Activated T-cell treated with anti-CD3 and anti-CD28 coated beads for 1 hour (primary cell): ENCODE measurements around the gene CDH2.

ENCODE experiments used
- DNase-seq: peaks from one replicate; pipeline ENCODE4 v3.0.0-alpha.2; 2020; ENCODE audit warnings: low read depth

Gene CDH2

DNA sequence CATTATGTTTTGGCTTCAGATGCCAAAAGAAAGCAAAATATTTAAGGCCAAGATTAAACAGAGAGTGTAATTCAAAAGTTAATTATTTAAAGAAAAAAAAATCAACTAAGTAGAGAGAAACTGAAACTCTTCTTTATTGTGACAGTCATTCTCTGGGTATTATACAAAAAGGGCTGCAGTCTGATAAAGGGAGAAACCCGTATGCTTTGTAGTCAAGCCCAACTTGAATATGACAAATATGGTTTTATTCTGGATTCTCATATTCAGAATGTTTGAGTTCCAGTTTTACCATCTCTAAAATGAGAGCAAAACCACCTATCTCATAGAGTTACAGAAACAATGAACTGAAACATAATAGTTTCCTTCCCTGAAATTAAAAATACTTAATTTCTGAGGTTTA, 8.2 kb downstream of the CDH2 start:
- DNase-seq = no peak

DNA sequence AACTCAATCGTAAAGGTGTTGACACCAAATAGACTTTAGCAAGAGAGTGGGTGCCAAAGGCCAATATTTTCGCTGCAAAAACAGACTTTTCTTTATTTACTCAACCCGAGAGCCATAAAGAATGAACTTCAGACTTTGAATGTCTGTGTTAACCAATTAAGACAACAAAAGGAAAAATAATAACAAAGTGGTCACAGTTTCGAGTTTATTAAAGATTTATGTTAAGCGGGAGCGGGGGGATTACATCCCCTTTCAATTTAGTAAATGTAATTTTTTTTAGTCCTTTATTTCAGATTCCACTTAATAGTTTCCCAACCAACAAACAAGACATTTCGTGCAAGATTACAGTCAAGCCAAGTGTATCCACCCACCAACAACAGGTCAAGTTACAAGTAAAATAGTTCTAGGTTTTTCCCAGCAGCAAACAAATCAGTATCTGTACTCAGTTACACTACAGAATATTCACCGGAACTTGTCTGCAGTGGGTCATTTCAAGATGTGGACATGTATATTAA, 9.0 kb downstream of the CDH2 start:
- DNase-seq = no peak

DNA sequence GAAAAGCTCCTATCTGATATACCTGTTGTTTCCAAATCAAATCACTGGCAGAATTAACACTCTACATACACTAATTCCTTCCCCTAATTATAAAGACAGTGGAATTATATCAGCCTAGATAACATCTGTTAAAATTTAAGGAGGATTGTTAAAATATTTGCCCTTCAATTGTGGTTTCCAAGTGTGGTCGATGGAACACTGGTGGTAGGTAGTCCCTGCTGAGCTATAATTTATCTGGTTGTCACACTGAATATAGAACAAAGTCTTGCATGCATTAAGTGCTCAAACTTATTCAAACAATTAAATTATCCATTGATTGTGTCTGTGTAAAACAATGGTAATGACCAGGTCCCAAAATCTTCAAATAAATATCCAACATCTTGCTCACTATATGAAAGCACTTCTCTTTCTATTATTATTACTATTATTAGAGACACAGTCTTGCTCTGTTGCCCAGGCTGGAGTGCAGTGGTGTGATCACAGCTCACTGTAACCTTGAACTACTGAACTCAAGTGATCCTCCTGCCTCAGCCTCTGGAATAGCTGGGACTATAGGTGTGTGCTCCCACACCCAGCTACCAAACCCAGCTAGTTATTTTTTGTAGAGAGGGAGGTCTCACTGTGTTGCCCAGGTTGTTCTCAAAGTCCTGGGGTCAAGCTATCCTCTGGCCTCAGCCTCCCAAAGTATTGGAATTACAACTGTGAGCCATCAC, 12.0 kb downstream of the CDH2 start:
- no peak for DNase-seq

DNA sequence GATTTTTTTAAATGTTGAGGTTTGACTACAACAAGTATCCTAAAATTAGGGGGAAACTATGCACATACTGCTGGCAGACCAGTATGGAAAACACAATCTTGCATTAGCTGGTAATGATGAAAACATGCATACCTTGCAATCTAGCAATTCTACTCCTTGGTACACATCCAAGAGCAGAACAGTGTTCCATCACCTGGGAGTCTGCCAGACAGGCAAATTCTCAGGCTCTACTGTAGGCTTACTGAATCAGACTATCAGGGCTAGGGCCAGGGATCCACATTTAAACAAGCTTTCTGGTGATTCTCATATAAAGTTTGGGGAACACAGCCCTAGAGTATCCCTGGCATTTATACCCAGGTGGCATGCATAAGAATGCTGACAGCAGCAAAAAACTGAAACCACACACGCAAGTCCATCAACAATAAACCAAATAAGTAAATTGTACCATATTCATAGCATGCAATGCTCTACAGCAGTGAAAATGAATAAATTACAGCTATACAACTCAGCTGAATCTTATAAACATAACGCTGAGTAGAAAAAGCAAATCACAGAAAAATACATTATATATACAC, 13.6 kb downstream of the CDH2 start:
- DNase-seq = no peak

DNA sequence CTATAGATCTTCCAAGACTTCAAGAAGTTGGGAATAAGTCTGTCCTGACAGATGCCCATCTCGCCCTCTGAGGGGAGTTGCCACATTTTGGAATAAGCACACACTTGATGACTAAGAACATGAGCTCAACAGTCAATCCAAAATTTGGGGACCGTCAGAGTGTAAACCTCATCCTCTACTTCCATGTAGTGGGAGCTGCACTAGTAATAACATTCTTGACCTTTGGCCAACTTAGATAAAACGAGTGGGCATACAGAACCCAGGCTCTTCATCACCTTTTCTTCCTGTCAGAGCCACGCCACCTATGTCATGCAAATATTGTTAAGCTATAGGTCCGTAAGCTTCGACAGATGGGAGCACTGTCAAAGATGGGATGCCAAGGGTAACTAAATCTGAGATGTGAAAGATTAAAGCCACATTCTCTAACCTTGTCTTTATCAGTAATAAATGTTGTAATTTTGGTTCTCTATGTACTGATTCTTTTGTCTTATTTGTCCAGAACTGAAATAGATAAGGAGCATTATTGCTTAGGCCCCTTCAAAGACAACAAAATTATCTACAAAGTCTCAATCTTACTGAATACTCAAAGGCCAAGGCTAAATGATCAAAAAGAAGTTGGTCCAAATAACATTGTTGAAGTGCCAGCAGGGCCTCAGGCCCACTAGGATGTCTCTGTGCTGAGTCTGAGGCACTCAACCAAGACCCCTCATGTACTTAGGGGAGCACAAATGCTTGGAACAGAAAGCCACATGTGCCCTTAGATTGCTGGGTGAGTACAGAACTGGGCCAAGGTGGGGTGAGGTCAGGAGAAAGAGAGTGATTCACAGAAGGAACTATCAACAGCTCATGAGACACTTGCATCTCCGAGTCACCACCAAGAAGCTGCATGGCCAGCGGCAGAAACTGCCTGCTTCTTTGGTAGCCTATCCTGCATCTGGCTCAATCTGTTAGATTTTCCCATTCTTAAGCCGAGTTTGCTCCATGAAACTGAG, 15.0 kb downstream of the CDH2 start:
- no peak for DNase-seq

DNA sequence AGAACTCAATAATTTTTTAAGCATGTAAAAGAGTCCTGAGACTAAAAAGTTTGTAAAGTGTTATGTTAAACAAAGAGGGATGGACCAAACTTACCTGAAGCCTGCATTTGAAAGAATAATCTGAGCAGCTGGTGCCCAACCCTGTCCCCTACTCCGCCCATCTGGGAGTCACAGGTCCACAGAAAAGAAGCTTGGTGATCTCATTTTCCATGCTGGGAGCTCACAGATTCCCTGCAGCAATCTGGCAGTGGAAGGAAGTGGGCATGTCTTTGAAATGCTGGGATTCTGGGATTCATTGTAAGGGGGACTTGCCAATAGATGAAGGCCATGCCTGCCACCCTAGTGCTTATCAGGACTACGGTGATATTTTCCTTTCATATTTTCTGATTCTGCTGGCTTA, 17.9 kb downstream of the CDH2 start:
- no peak for DNase-seq

DNA sequence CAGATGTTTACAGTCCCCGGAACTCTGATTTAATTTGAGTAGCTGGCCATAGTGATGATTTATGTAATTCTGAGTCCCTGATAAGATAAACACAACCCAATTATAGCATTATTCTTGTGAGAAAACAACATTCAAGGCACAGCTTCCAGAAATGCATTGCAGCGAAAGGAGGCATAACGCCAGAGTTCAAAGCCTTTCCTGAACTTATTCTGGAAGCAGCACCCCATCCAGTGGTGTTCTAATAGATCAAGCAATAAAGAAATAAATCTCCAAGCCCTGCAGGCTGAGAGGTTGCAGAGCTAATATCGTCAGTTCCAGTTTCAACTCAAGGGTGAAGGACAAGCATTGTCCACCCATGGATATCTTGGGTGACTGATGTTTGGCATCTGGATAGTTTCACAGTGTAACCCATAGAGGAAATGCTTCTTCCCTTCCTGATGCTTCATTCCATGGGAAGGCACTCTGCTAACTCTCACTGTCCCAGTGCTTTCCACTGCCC, 18.8 kb downstream of the CDH2 start:
- DNase-seq = no peak

DNA sequence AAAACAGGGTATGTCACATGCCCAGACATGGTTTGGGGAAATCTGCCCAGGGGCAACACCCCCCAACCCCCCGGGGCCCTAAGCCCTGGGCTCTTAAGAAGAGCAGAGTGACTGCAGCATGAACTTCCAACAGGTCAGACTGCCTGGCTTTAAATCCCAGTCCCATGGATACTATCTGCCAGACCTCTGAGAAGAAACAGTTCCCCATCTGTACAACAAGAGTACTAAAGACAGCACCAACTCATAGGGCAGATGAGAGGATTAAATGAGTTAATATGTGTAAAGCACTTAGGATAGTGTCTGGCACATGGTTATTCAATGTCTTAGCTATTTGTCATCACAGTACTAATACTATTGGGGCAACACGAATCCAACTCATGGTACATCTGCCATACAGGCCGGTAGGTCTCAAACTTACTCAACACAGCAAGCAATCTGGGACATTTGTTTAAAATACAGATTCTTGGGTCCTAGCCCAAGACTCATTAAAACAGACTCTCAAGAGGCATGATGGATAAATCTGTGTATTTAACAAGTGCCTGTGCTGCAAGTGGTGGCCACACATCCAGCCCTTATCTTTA, 23.4 kb downstream of the CDH2 start:
- DNase-seq = no peak

DNA sequence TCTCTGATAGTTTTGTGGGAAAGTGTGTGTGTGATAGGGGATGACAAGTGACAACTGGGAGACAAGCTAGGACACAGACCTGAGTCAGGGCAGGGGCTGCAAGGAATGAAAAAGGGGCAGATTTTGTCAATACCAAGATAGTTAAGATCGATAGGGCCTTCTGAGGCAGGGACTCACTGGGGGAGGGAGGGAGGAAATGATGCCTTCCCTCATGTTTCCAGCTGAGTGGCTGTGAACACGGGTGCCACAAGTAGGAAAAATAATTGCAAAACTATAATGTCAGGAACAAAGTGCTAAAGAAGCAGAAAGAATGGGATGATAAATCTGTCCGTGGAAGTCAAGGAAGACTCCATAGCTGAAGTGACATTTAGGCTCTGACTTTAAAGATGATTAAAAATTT, 24.2 kb downstream of the CDH2 start:
- DNase-seq = no peak

DNA sequence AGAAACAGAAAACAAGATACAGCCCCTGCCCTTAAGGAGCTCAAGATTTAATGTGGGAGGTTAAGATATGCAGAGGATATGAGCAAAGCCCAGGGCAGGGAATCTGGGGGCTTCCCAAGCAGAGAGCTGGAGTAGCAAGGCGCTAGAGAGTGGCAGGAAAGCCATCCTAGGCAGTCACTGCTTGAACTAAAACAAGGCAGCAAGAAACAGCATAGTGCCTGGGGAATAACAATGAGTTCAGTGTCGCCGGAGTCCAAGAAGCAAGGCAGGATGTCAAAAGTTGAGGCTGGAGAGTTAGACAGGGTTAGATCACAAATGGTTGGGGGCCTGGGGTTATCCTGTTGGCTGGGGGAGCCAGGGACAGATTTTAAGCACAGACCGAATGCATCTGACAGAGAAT, 24.6 kb downstream of the CDH2 start:
- DNase-seq = no peak

DNA sequence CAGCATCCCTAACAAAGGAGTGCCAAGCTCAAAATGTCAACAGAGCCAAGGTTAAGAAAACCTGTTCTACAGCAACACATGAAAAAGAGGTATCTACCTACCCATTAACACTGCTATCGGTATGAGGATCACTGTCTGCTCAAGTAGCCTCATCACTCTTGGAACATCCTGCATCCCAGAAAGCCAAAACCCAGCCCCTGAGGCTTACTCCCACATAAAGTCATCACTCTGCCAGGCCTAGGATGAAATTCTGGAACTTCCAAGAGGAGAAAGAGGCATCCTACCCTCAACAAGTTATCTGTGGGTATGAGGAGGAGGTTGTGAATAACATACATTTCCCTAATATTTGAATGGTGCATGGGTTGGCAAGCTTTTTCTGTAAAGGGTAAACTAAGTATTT, 25.5 kb downstream of the CDH2 start:
- DNase-seq = no peak

DNA sequence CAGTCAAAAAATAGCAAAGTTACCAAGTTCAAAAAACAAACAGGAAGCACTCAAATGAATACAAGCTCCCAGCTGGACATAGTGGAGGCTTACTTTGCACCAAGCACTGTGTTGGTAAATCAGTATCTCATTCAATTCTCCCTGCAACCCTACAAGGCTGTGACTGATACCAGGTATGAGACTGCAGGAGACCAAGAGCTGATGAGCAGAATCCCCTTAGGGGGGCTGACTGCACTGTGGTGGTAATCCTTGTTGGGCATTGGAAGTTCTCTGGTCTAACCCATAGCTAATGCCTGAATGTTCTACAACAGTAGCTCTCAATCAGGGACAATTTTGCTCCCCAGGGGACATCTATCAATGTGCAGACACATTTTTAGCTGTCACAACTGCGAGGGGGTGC, 26.0 kb downstream of the CDH2 start:
- no peak for DNase-seq

DNA sequence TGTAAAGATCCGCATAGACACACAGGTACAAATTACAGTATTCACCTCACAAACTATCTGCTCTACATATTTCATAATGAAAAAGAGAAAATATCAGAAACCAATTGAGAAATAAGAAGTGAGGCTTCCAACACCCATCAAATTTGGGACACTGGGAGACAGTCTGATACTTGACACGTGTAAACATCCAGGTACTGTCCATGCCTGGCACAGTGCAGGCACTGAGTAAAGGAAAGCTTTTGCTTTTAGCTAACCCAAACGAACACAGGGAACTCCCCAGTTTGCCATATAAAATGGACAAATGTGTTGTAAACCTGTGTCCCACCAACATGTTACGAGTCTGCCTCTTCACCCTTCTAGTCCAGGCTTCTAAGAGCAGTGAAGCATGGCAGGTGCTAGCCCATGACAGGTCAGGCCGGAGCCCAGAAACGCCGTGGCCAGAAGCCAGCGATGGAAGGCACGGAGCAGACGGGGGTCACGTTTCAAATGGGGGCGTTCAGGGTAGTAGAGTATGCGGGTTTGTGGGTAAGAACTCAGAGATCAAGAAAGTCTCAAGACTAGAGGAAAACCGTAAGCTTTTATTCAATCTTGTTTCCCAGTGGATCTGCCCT, 27.0 kb downstream of the CDH2 start:
- no peak for DNase-seq

DNA sequence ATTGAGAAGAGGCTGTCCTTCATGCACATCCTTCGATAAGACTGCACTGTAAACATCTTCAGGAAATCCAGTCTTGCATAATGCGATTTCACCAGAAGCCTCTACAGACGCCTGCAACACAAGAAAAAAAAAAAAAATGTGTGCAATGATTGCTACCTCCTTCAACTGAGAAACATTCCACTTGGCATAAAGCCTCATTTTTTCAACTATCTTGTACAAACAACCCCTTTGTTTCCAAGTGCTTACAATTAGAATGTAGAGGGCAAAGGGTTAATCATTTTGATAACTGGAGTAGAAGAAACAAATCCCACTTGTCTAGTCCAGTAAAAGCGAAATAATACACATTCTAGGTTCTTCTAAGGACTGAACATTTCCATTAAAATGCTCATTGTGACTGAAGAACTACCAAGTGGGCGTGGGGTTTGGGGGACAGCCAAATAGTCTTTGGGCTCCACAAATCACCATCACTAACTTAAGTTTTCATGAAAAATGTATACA, 29.2 kb downstream of the CDH2 start:
- no peak for DNase-seq

DNA sequence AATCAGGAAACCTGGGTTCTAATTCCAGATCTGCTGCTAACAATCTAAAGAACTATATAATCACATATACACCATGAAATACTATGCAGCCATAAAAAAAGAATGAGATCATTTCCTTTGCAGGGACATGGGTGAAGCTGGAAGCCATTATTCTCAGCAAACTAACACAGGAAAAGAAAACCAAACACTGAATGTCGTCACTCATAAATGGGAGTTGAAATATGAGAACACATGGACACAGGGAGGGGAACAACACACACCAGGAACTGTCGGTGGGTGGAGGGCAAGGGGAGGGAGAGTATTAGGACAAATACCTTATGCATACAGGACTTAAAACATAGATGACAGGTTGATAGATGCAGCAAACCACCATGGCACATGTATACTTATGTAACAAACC, 33.2 kb downstream of the CDH2 start:
- DNase-seq = no peak

DNA sequence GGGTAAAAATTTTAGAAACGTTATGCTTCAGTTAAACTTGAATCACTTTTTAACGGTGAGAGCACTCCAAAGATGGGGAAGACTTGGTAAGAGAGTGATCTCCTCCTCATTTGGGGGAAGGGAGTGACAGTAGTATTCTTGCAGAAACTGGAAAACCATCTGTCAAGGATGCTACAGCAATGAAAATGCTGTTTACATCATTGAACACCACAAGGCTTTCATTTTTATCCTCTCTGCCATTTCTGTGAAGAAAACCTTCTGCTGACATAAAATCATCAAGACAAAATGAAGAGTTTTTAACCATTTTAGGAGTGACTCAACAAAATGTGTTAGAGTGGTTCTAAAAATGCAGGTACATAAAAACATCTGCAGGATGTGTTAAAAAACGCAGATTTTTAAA, 38.1 kb downstream of the CDH2 start:
- no peak for DNase-seq

DNA sequence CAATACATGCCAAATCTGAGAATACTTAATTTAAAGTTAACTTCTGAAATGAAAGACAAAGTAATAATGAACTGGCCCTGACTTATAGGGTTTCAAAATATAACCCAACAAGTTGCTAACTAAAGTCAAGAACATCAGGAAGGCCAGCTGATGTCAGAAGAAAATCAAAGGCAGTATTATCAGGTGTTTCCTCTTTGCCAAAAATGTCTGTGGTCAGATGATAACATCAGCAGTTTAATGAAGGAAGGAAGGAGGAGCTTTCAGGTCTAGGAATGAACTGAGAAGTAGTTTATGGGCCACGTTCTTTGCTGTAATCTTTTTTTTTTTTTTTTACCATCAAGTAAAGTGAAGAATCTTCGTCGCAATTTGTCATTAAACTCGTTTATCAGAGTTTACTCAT, 40.9 kb downstream of the CDH2 start:
- DNase-seq = no peak

DNA sequence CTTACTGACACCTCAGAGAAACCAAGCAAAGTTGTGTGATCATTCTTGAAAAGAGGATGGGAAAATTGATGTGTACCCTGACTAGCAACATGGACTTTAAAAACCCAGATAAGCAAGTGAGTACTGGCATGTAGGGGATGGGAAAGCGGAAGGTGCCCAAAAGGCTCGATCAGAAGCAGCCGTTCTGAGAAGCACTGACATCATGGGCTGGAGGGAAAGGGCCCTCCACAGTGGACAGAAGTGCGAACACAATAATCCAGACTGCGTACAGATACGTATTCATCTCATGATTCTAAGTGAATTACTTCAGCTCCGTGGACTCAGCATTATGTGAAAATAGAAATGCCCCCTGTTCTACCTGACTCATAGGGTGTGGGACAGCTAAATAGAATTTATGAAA, 42.2 kb downstream of the CDH2 start:
- no peak for DNase-seq

DNA sequence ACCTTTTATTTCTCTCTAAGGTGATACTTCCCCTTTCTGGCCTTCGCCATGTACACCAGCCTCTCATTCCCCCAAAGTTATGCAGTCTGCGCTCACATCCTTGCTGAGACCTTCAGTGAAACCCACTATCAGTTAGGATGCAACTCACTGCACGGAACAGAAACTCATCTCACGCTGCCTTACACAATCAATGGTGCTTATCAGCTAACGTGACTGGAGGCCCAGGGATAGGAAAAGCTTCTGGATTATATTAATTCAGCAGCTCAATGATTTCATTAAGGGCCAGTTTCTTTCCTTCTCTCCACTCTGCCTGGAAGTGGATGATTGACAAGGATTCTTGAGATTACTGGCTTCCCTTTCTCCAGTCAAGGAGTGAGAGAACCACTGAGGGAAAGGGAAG, 44.8 kb downstream of the CDH2 start:
- no peak for DNase-seq

DNA sequence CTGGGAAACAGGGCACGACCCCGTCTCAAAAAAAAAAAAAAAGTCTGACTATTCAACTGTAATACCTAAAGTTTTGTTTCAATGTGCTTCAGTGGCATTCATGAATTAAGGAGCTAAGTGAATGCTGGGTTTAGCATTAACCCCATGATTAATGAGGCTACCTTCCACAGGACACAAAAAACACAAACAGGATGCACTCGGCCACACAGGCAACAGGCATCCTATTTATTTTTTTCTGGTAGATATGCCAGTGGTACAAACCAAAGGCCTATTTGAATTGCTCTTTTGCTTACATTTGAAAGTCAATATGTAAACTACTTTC, 48.3 kb downstream of the CDH2 start:
- DNase-seq = no peak

DNA sequence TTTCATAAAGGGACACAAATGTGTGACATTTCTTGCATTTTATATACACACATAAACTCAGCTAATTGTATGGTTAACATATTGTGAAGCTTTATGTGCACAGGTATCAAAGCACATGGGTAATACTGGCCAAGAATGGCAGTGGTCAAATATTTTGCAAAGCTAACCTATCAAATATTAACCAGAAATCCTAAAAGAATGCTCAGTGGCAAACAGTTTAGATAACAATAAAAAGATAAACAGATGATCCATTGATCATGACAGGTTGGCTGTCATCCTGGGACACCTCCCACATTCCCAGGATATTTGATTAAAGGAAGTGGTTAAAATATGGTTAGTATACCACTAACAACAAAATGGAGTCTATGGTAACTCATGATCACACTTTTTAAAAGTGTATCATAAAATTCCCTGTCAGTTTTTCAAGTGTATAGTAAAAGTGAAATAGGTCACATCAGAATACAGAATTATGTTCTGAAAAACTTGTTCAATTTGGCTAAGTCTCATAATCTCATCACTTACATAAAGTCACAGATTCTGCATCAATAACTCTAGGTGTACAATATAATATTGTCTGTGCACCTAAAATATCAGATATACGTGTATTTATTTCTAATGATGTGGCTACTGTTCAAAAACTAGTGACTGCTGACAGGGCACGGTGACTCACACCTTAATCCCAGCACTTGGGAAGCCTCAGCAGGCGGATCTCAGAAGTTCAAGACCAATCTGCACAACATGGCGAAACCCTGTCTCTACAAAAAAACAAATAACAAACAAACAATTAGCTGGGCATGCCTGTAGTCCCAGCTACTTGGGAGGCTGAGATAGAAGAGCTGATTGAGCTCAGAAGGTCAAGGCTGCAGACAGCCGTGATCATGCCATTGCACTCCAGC, 48.9 kb downstream of the CDH2 start:
- no peak for DNase-seq
